Breast epithelium (tissue), 4 donors: Measurements from ENCODE around the gene TEX10. TPM values are rescaled to one million over a fixed set of nuclear protein-coding genes. Genes with fewer than 3 reads are reported as not detected.

Source experiments
- DNase-seq, 2 donors: peaks; one replicate each; pipeline ENCODE4 v3.0.0-alpha.2; 2019; ENCODE audit warnings: low spot score in 2 of 2
- H3K27ac ChIP-seq, 2 donors: fragments of 200-600 bp; sonication (generic) in 1 of 2; one replicate each; pipeline ENCODE4 v1.5.1; 2016 to 2019; ENCODE audit warnings: mild to moderate bottlenecking in 1 of 2
- H3K27me3 ChIP-seq, 2 donors: fragments of 200-600 bp; sonication (generic) in 1 of 2; one replicate each; pipeline versions ENCODE4 v1.5.1 to v1.6.0; 2017 to 2019; ENCODE audit warnings: control low read depth in 1 of 2, mild to moderate bottlenecking in 1 of 2
- H3K36me3 ChIP-seq: fragments of 200-600 bp; one replicate; pipeline ENCODE4 v1.5.1; 2019
- H3K4me1 ChIP-seq, 2 donors: fragments of 200-600 bp; sonication (generic); one replicate each; pipeline ENCODE4 v1.5.1; 2016 to 2019; ENCODE audit warnings: control low read depth in 1 of 2
- H3K4me3 ChIP-seq, 3 donors: fragments of 200-600 bp; sonication (generic); 1 replicate in 2 of 3; 2 replicates in 1 of 3; pipeline ENCODE4 v1.5.1; 2016 to 2019; ENCODE audit warnings: mild to moderate bottlenecking in 3 of 3, moderate library complexity in 2 of 3
- H3K9me3 ChIP-seq, 2 donors: fragments of 200-600 bp; sonication (generic) in 1 of 2; one replicate each; pipeline ENCODE4 v1.5.1; 2016 to 2019; ENCODE audit warnings: control low read depth in 1 of 2
- POLR2A ChIP-seq: fragments of 450-650 bp; IDR thresholded peaks from one replicate; pipeline ENCODE4 v1.6.1; 2016; ENCODE audit warnings: antibody characterized with exemption, mild to moderate bottlenecking, moderate library complexity
- POLR2AphosphoS5 ChIP-seq, 3 donors: sonication (generic); formaldehyde crosslinking; IDR thresholded peaks; one replicate each; pipeline ENCODE4 v1.6.1; 2017; ENCODE audit warnings: antibody characterized with exemption in 3 of 3
- intact Hi-C: fragments of 100-400 bp; cut with DNase I; formaldehyde crosslinking; loops from one replicate; pipeline ENCODE4 v1.15.1; 2023; ENCODE audit warnings: low total_unique reads
- total RNA-seq, 3 donors: library from RNA; depleted of rRNA; stranded (reverse); fragments of >200 nt; gene quantifications; one replicate each; pipeline ENCODE4 v1.1.0, GENCODE V29; 2016
- TF ChIP-seq, protein P1 (sequence below), 3 donors: fragments of 450-650 bp; IDR thresholded peaks; one replicate each; pipeline ENCODE4 v1.5.1; 2016 to 2017; ENCODE audit warnings: antibody characterized with exemption in 3 of 3, mild to moderate bottlenecking in 3 of 3, moderate library complexity in 3 of 3

The TEX10 gene
- total RNA-seq, 3 donors from 2014 or later: 13.8 to 30.4 (median 22.6) TPM

- H3K27me3 ChIP-seq: no peaks in the 10 kb centered on the region
- no peak for DNase-seq
- intact Hi-C loops: no loop called here
- H3K36me3 ChIP-seq: no peaks in the 10 kb centered on the region
- TF ChIP-seq, protein P1, sequence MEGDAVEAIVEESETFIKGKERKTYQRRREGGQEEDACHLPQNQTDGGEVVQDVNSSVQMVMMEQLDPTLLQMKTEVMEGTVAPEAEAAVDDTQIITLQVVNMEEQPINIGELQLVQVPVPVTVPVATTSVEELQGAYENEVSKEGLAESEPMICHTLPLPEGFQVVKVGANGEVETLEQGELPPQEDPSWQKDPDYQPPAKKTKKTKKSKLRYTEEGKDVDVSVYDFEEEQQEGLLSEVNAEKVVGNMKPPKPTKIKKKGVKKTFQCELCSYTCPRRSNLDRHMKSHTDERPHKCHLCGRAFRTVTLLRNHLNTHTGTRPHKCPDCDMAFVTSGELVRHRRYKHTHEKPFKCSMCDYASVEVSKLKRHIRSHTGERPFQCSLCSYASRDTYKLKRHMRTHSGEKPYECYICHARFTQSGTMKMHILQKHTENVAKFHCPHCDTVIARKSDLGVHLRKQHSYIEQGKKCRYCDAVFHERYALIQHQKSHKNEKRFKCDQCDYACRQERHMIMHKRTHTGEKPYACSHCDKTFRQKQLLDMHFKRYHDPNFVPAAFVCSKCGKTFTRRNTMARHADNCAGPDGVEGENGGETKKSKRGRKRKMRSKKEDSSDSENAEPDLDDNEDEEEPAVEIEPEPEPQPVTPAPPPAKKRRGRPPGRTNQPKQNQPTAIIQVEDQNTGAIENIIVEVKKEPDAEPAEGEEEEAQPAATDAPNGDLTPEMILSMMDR (IDR thresholded peaks at IDR 0.05): no peak
- TF ChIP-seq POLR2A (no peak), POLR2AphosphoS5 (IDR thresholded peaks at IDR 0.05) (no peak)
- H3K9me3 ChIP-seq: peaks cover 0 to 16% of the 10 kb centered on the region in 2 donors
- no peak overlapping the region for H3K27ac ChIP-seq
- H3K4me1 ChIP-seq: no peaks in the 10 kb centered on the region
- no peak overlapping the region for H3K4me3 ChIP-seq
Measured at GRCh38 chr9:100281066-100281465, 71.7 kb downstream of the TEX10 start.

- H3K27me3 ChIP-seq: no peaks in the 10 kb centered on the region
- intact Hi-C loops: no loop called here
- H3K4me3 ChIP-seq: no peak overlapping the region
- no peak for DNase-seq
- H3K27ac ChIP-seq: no peak overlapping the region
- H3K4me1 ChIP-seq: no peaks in the 10 kb centered on the region
- H3K9me3 ChIP-seq: no peaks in the 10 kb centered on the region
- H3K36me3 ChIP-seq: no peaks in the 10 kb centered on the region
- TF ChIP-seq, protein P1 (IDR thresholded peaks at IDR 0.05): no peak
- TF ChIP-seq POLR2AphosphoS5 (IDR thresholded peaks at IDR 0.05) (no peak), POLR2A (no peak)
Measured at GRCh38 chr9:100277166-100277979, 75.4 kb downstream of the TEX10 start.

DNA sequence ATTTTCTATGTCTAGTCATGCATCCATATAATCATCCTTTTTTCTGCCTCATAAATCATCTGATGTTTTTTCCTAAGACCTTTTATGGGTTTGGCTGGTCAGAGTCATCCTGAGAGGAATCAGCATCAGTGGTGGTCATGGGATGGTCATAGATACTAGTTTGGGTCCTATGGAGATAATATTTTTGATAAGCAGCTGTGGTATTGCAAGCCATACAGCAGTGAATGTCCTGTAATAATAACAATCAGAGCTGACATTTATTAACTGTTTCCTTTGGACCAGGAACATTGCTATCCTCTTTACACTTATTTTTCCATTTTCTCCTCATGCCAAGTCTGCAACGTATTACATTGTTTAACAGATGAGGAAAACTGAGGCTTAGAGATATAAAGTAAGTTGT, 83.1 kb downstream of the TEX10 start:
- no peak overlapping the region for H3K27ac ChIP-seq
- H3K36me3 ChIP-seq: no peaks in the 10 kb centered on the region
- DNase-seq: no peak
- no peak overlapping the region for H3K4me3 ChIP-seq
- no peak for TF ChIP-seq POLR2A
- intact Hi-C loops: no loop called here
- no peaks in the 10 kb centered on the region for H3K27me3 ChIP-seq
- no peaks in the 10 kb centered on the region for H3K4me1 ChIP-seq
- no peaks in the 10 kb centered on the region for H3K9me3 ChIP-seq

GRCh38 chr9:100268271-100268670, 84.5 kb downstream of the TEX10 start:
- Histone ChIP-seq H3K4me3 (no peak overlapping the region), H3K9me3 (no peaks in the 10 kb centered on the region), H3K27ac (no peak overlapping the region), H3K4me1 (no peaks in the 10 kb centered on the region), H3K36me3 (no peaks in the 10 kb centered on the region), H3K27me3 (no peaks in the 10 kb centered on the region)
- intact Hi-C loops: no loop called here
- no peak for DNase-seq
- TF ChIP-seq, protein P1 (IDR thresholded peaks at IDR 0.05): no peak
- TF ChIP-seq POLR2AphosphoS5 (IDR thresholded peaks at IDR 0.05): no peak
- TF ChIP-seq POLR2A: no peak

GRCh38 chr9:100267211-100267610, 85.5 kb downstream of the TEX10 start:
- Histone ChIP-seq H3K27ac (no peak overlapping the region), H3K36me3 (no peaks in the 10 kb centered on the region), H3K27me3 (no peaks in the 10 kb centered on the region), H3K9me3 (no peaks in the 10 kb centered on the region), H3K4me1 (no peaks in the 10 kb centered on the region), H3K4me3 (no peak overlapping the region)
- DNase-seq: no peak
- intact Hi-C loops: no loop called here
- TF ChIP-seq POLR2A (no peak), POLR2AphosphoS5 (IDR thresholded peaks at IDR 0.05) (no peak)
- TF ChIP-seq, protein P1 (IDR thresholded peaks at IDR 0.05): no peak

Other genes starting within 250 kb of the TEX10 start
- 10 to 100 TPM; 13.0 to 23.9 (median 18.0) TPM for gene MSANTD3, start 74.2 kb upstream of the TEX10 start, total RNA-seq
- under 1 TPM; 0.29 to 0.66 (median 0.32) TPM for gene TMEFF1, start 120.2 kb upstream of the TEX10 start, total RNA-seq
- gene CAVIN4, start 225.1 kb upstream of the TEX10 start, total RNA-seq: under 1 TPM; 0.16 to 0.33 (median 0.29) TPM